Smooth muscle cell (in vitro differentiated cells): Measurements from ENCODE around the gene HOXA9. TPM values are rescaled to one million over a fixed set of nuclear protein-coding genes. Genes with fewer than 3 reads are reported as not detected.

Experiments used
- DNase-seq: peaks from one replicate; lab custom pipeline; 2025; ENCODE audit not compliant: unreplicated experiment; lab: John Stamatoyannopoulos, UW
- H2AFZ ChIP-seq: fragments of 200-600 bp; sonication (generic); 2 replicates; pipeline ENCODE4 v1.6.0; 2016; ENCODE audit warnings: antibody characterized with exemption, low read depth, mild to moderate bottlenecking
- H3F3A ChIP-seq: fragments of 200-600 bp; sonication (generic); 2 replicates; pipeline ENCODE4 v1.6.0; 2017; ENCODE audit warnings: antibody characterized with exemption, low read depth
- H3K27ac ChIP-seq: fragments of 200-600 bp; sonication (generic); 2 replicates; pipeline ENCODE4 v1.5.1; 2016; ENCODE audit warnings: low read depth, mild to moderate bottlenecking
- H3K27me3 ChIP-seq: fragments of 200-600 bp; sonication (generic); 2 replicates; pipeline ENCODE4 v1.6.1; 2016; ENCODE audit warnings: low read depth, mild to moderate bottlenecking
- H3K36me3 ChIP-seq: fragments of 200-600 bp; sonication (generic); 2 replicates; pipeline ENCODE4 v1.5.1; 2016; ENCODE audit warnings: low read depth
- H3K4me1 ChIP-seq: fragments of 200-600 bp; sonication (generic); 2 replicates; pipeline ENCODE4 v1.5.1; 2016; ENCODE audit warnings: low read depth
- H3K4me2 ChIP-seq: fragments of 200-600 bp; sonication (generic); 2 replicates; pipeline ENCODE4 v1.6.0; 2016; ENCODE audit warnings: mild to moderate bottlenecking
- H3K4me3 ChIP-seq: fragments of 200-600 bp; sonication (generic); 2 replicates; pipeline ENCODE4 v1.5.1; 2016; ENCODE audit warnings: mild to moderate bottlenecking
- H3K79me2 ChIP-seq: fragments of 200-600 bp; sonication (generic); 2 replicates; pipeline ENCODE4 v1.6.0; 2016; ENCODE audit warnings: low read depth, mild to moderate bottlenecking
- H3K9ac ChIP-seq: fragments of 200-600 bp; sonication (generic); 2 replicates; pipeline ENCODE4 v1.6.0; 2016; ENCODE audit warnings: low read depth
- H3K9me3 ChIP-seq: fragments of 200-600 bp; sonication (generic); replicated peaks from 2 replicates; pipeline ENCODE4 v1.5.1; 2016; ENCODE audit warnings: low read depth
- H4K20me1 ChIP-seq: fragments of 200-600 bp; sonication (generic); 2 replicates; pipeline ENCODE4 v1.6.0; 2016; ENCODE audit warnings: low read depth
- CTCF ChIP-seq: fragments of 200-600 bp; sonication (generic); IDR thresholded peaks from 2 replicates; pipeline ENCODE4 v1.5.1; 2017; ENCODE audit warnings: borderline replicate concordance, mild to moderate bottlenecking, antibody characterized with exemption; ENCODE audit not compliant: insufficient read depth, poor library complexity, severe bottlenecking
- WGBS: methylation state at CpG from one replicate; pipeline ENCODE4 v1.1.7; 2016; ENCODE audit warnings: low lambda C conversion rate; 5-methylcytosine and 5-hydroxymethylcytosine counted together
- polyA plus RNA-seq: library from polyadenylated mRNA; unstranded; fragments of >200 nt; fragmentation: Nextera tagmentation; extraction: Ambion mirVana; gene quantifications from 2 replicates; pipeline ENCODE4 v1.2.1, GENCODE V29; 2016
- total RNA-seq: library from RNA; depleted of rRNA; stranded (reverse); fragments of >200 nt; gene quantifications from 2 replicates; pipeline ENCODE4 v1.2.3, GENCODE V29; 2014

The HOXA9 gene
- total and polyA plus RNA-seq, 2 experiments from 2014 or later, result 12.6 to 35.8 TPM

DNA sequence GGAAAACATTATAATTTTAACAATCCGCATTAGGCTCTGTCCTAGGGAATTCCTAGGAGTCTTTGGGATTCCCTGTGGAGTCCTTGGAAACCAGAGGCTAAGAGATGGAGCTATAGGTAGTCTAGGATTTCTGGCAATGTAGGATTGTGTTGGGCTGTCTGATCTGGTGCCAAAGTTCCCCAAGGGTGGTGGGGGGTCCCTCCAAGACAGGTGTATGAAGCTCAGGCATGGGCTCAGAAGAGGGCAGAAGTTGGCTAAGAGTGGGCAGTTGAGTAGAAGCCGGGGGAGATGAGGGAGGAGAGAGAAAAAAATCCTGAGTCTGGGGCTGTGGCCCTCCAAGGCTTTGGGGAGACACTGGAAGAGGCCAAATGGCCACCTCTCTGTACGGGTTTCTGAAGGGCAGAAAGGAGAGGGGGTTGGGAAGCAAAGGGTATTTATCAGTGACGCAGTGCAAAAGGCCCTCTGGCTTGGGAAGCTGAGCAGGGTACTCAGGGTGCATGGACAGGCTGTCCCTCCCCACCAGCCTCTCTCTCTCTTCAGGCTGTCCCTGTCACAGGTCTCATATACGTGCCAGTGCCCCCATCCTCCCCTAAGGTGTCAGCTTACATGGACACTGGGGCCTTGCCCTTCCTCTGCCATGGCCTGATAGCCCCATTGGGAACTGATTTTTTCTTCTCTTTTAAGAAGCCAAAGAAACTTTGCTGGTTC, 18.7 kb downstream of the HOXA9 start:
- no peak for TF ChIP-seq CTCF
- Histone ChIP-seq H3K36me3 (no peaks in the 10 kb centered on the region), H2AFZ (no peak overlapping the region), H3K27ac (no peak overlapping the region), H3F3A (no peaks in the 10 kb centered on the region), H3K4me3 (no peak overlapping the region), H3K9me3 (no peaks in the 10 kb centered on the region), H3K4me2 (no peak overlapping the region), H3K4me1 (peaks cover 7% of the 10 kb centered on the region), H4K20me1 (no peaks in the 10 kb centered on the region), H3K27me3 (peaks cover 99% of the 10 kb centered on the region), H3K79me2 (no peaks in the 10 kb centered on the region), H3K9ac (no peak overlapping the region)
- DNase-seq, result no peak
- 66% methylated on average over 5 of the region's 5 CpGs for WGBS

GRCh38 chr7:27145914-27146412, 19.4 kb downstream of the HOXA9 start:
- no peak overlapping the region for H2AFZ ChIP-seq
- H3F3A ChIP-seq, result no peaks in the 10 kb centered on the region
- WGBS, result 67% methylated on average over 10 of the region's 11 CpGs
- H3K4me2 ChIP-seq, result no peak overlapping the region
- H3K27ac ChIP-seq, result no peak overlapping the region
- no peak for DNase-seq
- no peak for TF ChIP-seq CTCF
- H3K36me3 ChIP-seq, result no peaks in the 10 kb centered on the region
- no peaks in the 10 kb centered on the region for H4K20me1 ChIP-seq
- H3K9me3 ChIP-seq, result no peaks in the 10 kb centered on the region
- H3K4me3 ChIP-seq, result no peak overlapping the region
- H3K4me1 ChIP-seq, result peaks cover 7% of the 10 kb centered on the region
- no peaks in the 10 kb centered on the region for H3K79me2 ChIP-seq
- H3K27me3 ChIP-seq, result peaks cover 99% of the 10 kb centered on the region
- no peak overlapping the region for H3K9ac ChIP-seq

- H3F3A ChIP-seq, result no peaks in the 10 kb centered on the region
- no peak for TF ChIP-seq CTCF
- H3K79me2 ChIP-seq, result no peaks in the 10 kb centered on the region
Observed at GRCh38 chr7:27145165-27145913, 20.0 kb downstream of the HOXA9 start.

More at GRCh38 chr7:27145165-27145913, 20.0 kb downstream of the HOXA9 start:
- no peaks in the 10 kb centered on the region for H3K36me3 ChIP-seq
- no peak overlapping the region for H3K9ac ChIP-seq
- peaks cover 100% of the 10 kb centered on the region for H3K27me3 ChIP-seq
- no peaks in the 10 kb centered on the region for H3K9me3 ChIP-seq
- 70% methylated on average over 44 of the region's 47 CpGs for WGBS
- no peak overlapping the region for H3K4me2 ChIP-seq
- peaks cover 7% of the 10 kb centered on the region for H3K4me1 ChIP-seq
- no peak overlapping the region for H3K4me3 ChIP-seq
- H2AFZ ChIP-seq, result no peak overlapping the region
- H4K20me1 ChIP-seq, result no peaks in the 10 kb centered on the region
- DNase-seq, result no peak
- no peak overlapping the region for H3K27ac ChIP-seq
